ENCODE measurements around the gene DYSF. TPM values are rescaled to one million over a fixed set of nuclear protein-coding genes. Genes with fewer than 3 reads are reported as not detected.

Gene DYSF
- polyA plus RNA-seq, 1 experiment = 1.3 TPM

- DNase-seq (ENCODE audit: low read depth) = no peak
- H3K4me3 ChIP-seq (ENCODE audit: low read depth, low read length) = no peak overlapping the region
- POLR2A ChIA-PET = no interaction called here
- TF ChIP-seq CTCF (IDR thresholded peaks at IDR 0.05; ENCODE audit: insufficient read depth, low read depth, low read length) = no peak
- peaks cover 20% of the 10 kb centered on the region for H3K27me3 ChIP-seq (ENCODE audit: control insufficient read depth, insufficient read depth, low read length)
- CTCF ChIA-PET = interaction anchor here (1.5 to 3.2 kb wide), 3 partner anchors 80 to 107 kb away, joined by 3 to 13 read pairs (median 3); no protein-coding TSS in a partner anchor
- no peaks in the 10 kb centered on the region for H3K36me3 ChIP-seq (ENCODE audit: control insufficient read depth, insufficient read depth, low read length)
Observed at GRCh38 chr2:71689968-71690834, 236.8 kb downstream of the DYSF start.

- ChIA-PET POLR2A (no interaction called here), CTCF (interaction anchor here (1.5 kb wide), 1 partner anchor 81 kb away, joined by 3 read pairs; no protein-coding TSS in a partner anchor)
- no peak for TF ChIP-seq CTCF (IDR thresholded peaks at IDR 0.05; ENCODE audit: insufficient read depth, low read depth, low read length)
- Histone ChIP-seq H3K36me3 (ENCODE audit: control insufficient read depth, insufficient read depth, low read length) (no peaks in the 10 kb centered on the region), H3K4me3 (ENCODE audit: low read depth, low read length) (no peak overlapping the region), H3K27me3 (ENCODE audit: control insufficient read depth, insufficient read depth, low read length) (peaks cover 20% of the 10 kb centered on the region)
- DNase-seq (ENCODE audit: low read depth) = no peak
Observed at GRCh38 chr2:71690876-71691475, 237.6 kb downstream of the DYSF start.

- peaks cover 26% of the 10 kb centered on the region for H3K27me3 ChIP-seq (ENCODE audit: control insufficient read depth, insufficient read depth, low read length)
- no peak overlapping the region for H3K4me3 ChIP-seq (ENCODE audit: low read depth, low read length)
- no peak for TF ChIP-seq CTCF (IDR thresholded peaks at IDR 0.05; ENCODE audit: insufficient read depth, low read depth, low read length)
- ChIA-PET POLR2A (no interaction called here), CTCF (interaction anchor here (1.0 to 1.4 kb wide), 3 partner anchors 15 to 106 kb away, joined by 3 to 6 read pairs (median 4); no protein-coding TSS in a partner anchor)
- no peak for DNase-seq (ENCODE audit: low read depth)
- H3K36me3 ChIP-seq (ENCODE audit: control insufficient read depth, insufficient read depth, low read length) = no peaks in the 10 kb centered on the region
Observed at GRCh38 chr2:71691747-71692441, 238.5 kb downstream of the DYSF start.

- H3K36me3 ChIP-seq (ENCODE audit: control insufficient read depth, insufficient read depth, low read length) = no peaks in the 10 kb centered on the region
- no peak overlapping the region for H3K4me3 ChIP-seq (ENCODE audit: low read depth, low read length)
- CTCF ChIA-PET = interaction anchor here (1.0 to 1.4 kb wide), 4 partner anchors 9 to 105 kb away, joined by 3 to 6 read pairs (median 5); no protein-coding TSS in a partner anchor
- no peak for DNase-seq (ENCODE audit: low read depth)
- peaks cover 25% of the 10 kb centered on the region for H3K27me3 ChIP-seq (ENCODE audit: control insufficient read depth, insufficient read depth, low read length)
- no peak for TF ChIP-seq CTCF (IDR thresholded peaks at IDR 0.05; ENCODE audit: insufficient read depth, low read depth, low read length)
- POLR2A ChIA-PET = no interaction called here
Observed at GRCh38 chr2:71692621-71693277, 239.4 kb downstream of the DYSF start.
